Measurements from ENCODE around the gene CEP170B. TPM values are rescaled to one million over a fixed set of nuclear protein-coding genes. Genes with fewer than 3 reads are reported as not detected.
A peak's percentile ranks its signal among the peaks of the same experiment; 100 is the strongest.
"Not testable (repeated sequence)": the region's sequence is repeated elsewhere in the genome, so short reads cannot be mapped to it uniquely, and the experiment has no call there.

Gene CEP170B
- total RNA-seq, 1 donor from 2014 or later: 1.6 TPM

DNA sequence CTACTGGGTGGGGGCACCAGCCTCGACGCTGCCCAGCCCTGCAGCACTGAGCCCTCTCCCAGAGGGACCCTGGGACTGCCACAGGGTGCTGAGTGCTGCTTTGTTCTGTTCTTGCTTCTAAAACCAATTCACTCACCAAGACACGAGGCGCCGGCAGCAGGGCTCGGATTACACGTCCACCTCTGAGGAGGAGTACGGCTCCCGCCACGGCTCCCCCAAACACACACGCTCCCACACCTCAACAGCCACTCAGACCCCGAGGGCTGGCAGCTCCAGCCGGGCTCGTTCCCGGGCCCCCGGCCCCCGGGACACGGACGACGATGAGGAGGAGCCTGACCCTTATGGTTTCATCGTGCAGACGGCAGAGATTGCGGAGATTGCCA, 24.3 kb downstream of the CEP170B start:
- TF ChIP-seq, protein P1, sequence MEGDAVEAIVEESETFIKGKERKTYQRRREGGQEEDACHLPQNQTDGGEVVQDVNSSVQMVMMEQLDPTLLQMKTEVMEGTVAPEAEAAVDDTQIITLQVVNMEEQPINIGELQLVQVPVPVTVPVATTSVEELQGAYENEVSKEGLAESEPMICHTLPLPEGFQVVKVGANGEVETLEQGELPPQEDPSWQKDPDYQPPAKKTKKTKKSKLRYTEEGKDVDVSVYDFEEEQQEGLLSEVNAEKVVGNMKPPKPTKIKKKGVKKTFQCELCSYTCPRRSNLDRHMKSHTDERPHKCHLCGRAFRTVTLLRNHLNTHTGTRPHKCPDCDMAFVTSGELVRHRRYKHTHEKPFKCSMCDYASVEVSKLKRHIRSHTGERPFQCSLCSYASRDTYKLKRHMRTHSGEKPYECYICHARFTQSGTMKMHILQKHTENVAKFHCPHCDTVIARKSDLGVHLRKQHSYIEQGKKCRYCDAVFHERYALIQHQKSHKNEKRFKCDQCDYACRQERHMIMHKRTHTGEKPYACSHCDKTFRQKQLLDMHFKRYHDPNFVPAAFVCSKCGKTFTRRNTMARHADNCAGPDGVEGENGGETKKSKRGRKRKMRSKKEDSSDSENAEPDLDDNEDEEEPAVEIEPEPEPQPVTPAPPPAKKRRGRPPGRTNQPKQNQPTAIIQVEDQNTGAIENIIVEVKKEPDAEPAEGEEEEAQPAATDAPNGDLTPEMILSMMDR (IDR thresholded peaks at IDR 0.05): no peak
- ChIA-PET POLR2A (no interaction called here), CTCF (no interaction called here)
- no peaks in the 10 kb centered on the region for H3K27me3 Mint-ChIP-seq
- H3K9me3 Mint-ChIP-seq: no peaks in the 10 kb centered on the region
- H3K4me1 Mint-ChIP-seq: no peaks in the 10 kb centered on the region
- intact Hi-C loops (cut with micrococcal nuclease): no loop called here
- ATAC-seq (ENCODE audit: low read depth) (no peak), DNase-seq (peak; percentile 15)
- H3K27ac Mint-ChIP-seq: no peak overlapping the region
- H3K36me3 Mint-ChIP-seq (ENCODE audit: low read depth): no peaks in the 10 kb centered on the region
- no peak overlapping the region for H3K4me3 Mint-ChIP-seq

DNA sequence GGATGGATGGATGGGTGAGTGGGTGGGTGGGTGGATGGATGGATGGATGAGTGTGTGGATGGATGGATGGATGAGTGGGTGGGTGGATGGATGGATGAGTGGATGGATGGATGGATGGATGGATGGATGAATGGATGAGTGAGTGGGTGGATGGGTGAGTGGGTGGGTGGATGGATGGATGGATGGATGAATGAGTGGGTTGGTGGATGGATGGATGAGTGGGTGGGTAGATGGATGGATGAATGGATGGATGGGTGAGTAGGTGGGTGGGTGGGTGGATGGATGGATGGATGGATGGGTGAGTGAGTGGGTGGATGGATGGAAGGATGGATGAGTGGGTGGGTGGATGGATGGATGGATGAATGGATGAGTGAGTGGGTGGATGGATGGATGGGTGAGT, 25.2 kb downstream of the CEP170B start:
- ATAC-seq (ENCODE audit: low read depth); H3K36me3 Mint-ChIP-seq (ENCODE audit: low read depth); intact Hi-C loops (cut with micrococcal nuclease); CTCF ChIA-PET; H3K27me3 Mint-ChIP-seq; H3K4me3 Mint-ChIP-seq; POLR2A ChIA-PET; H3K9me3 Mint-ChIP-seq; H3K27ac Mint-ChIP-seq; H3K4me1 Mint-ChIP-seq; DNase-seq: not testable (repeated sequence)

DNA sequence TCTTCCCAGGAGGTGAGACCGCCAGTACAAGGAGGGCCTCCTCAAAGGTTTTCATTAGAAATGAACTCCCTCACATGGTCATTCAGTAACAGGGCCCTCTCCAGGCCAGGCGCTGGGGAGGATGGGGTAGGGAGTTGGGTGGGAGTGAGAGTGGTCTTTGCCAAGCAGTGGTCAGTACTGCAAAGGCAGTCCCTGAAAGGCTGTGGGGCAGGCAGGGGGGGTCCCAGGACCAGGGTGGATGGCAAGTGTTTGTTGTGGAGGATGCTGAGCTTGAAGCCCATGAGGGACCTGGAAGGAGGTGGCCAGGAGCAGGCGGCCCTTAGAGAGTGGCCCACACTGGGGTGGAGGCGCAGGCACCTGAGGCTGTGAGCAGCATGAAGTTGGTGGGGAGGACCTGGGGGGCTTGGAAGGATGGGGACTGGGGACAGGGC, 26.1 kb downstream of the CEP170B start:
- H3K27me3 Mint-ChIP-seq: no peaks in the 10 kb centered on the region
- DNase-seq (no peak), ATAC-seq (ENCODE audit: low read depth) (no peak)
- intact Hi-C loops (cut with micrococcal nuclease): no loop called here
- no peaks in the 10 kb centered on the region for H3K9me3 Mint-ChIP-seq
- H3K4me1 Mint-ChIP-seq: no peaks in the 10 kb centered on the region
- no peaks in the 10 kb centered on the region for H3K36me3 Mint-ChIP-seq (ENCODE audit: low read depth)
- ChIA-PET POLR2A (no interaction called here), CTCF (no interaction called here)
- TF ChIP-seq, protein P1 (IDR thresholded peaks at IDR 0.05): no peak
- no peak overlapping the region for H3K27ac Mint-ChIP-seq
- H3K4me3 Mint-ChIP-seq: no peak overlapping the region

DNA sequence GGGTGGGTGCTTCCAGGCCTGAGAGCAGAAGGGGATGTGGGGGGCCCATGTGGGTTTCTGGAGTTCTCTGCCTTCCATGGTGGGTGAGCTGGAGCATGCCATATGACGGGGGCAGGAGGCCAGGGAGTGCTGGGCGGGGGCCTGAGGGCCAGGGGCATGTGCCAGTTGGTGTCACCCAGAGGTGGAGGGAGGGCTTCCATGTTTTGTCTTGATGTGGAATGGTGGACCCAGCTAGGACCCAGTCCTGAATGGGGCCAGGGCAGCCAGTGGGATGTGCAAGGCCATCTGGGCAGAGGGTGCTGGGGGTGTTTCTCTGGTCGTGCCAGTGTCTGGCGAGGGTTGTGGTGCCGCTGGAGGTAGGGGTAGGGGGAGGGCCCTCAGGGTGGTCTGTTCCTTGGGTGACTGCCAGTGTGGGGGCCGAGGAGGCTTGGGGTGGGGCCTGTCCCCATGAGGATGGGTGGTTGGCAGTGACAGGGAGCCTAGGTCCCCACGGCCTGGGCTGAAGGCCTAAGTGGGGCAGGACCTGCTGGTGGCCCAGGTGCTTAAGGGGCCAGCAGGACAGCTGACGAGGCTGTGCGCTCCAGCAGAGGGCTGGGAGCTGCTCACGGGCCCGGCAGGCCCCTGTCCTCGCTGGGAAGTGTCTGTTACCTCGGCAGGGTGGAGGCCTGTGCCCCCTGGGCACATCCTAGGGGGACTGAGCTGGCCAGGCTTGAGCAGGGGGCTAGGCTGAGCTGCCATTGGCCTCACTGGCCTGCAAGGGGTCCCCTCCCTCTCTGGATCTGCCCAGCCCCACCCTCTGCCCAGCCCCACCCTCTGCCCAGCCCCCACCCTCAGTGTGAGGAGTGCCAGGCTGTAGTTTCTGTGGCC, 26.8 kb downstream of the CEP170B start:
- no peaks in the 10 kb centered on the region for H3K9me3 Mint-ChIP-seq
- ATAC-seq (ENCODE audit: low read depth) (no peak), DNase-seq (no peak)
- intact Hi-C loops (cut with micrococcal nuclease): no loop called here
- H3K27me3 Mint-ChIP-seq: peaks cover 3% of the 10 kb centered on the region
- H3K36me3 Mint-ChIP-seq (ENCODE audit: low read depth): no peaks in the 10 kb centered on the region
- CTCF ChIA-PET: no interaction called here
- no peak overlapping the region for H3K4me3 Mint-ChIP-seq
- POLR2A ChIA-PET: interaction anchor here (0.6 kb wide), 2 partner anchors 66 to 72 kb away, joined by 3 read pairs; no protein-coding TSS in a partner anchor
- TF ChIP-seq, protein P1 (IDR thresholded peaks at IDR 0.05): no peak
- no peak overlapping the region for H3K27ac Mint-ChIP-seq
- H3K4me1 Mint-ChIP-seq: peaks cover 6% of the 10 kb centered on the region

DNA sequence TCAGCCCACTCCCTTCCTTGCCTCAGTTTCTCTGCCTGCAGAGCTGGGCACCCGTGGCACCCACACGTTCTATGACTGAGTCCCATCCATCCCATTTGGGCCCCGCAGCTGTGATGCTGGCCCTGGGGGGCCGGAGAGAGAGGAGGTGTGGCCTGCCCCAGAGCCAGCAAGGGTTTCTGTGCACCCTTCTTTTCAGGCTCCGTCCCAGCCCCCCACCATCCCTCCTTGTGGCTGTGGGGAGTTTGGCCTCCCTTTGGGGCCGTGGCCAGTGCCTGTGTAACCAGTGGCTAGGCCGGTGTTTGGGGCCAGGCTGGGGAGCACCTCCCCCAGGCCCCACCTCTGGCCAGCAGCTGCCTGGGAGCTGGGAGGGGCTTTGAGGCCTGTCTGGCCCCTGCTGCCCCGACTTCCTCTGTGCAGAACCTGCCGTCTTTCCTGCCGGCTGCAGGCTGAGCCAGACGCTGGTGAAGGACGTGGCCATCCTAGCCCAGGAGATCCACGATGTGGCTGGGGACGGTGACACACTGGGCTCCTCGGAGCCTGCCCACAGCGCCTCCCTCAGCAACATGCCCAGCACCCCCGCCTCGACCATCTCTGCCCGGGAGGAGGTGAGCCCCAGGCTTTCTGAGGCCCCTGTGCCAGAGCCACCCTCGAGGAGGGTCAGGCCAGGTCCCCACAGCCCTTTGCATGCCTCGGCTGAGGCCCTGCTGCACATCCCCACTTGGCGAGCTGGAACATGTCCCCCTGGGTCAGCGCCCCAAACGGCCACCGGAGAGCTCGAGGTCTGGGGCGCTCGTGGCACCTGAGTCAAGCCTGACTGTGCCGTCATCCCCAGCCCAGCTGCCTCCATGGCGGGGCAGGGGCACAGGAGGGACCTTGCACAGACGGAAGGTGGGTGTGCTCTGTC, 27.7 kb downstream of the CEP170B start:
- Mint-ChIP-seq H3K4me3 (no peak overlapping the region), H3K27me3 (peaks cover 3% of the 10 kb centered on the region), H3K4me1 (peaks cover 6% of the 10 kb centered on the region), H3K9me3 (no peaks in the 10 kb centered on the region), H3K36me3 (ENCODE audit: low read depth) (no peaks in the 10 kb centered on the region), H3K27ac (no peak overlapping the region)
- intact Hi-C loops (cut with micrococcal nuclease): no loop called here
- TF ChIP-seq, protein P1 (IDR thresholded peaks at IDR 0.05): no peak
- DNase-seq (no peak), ATAC-seq (ENCODE audit: low read depth) (no peak)
- ChIA-PET CTCF (interaction anchor here (0.7 to 1.2 kb wide), 3 partner anchors 67 to 118 kb away, joined by 3 read pairs; no protein-coding TSS in a partner anchor), POLR2A (interaction anchor here (0.6 kb wide), 2 partner anchors 26 to 71 kb away, joined by 3 read pairs; no protein-coding TSS in a partner anchor)
